VCaP (cell line): ENCODE measurements around the gene RPUSD3.
"Not testable (repeated sequence)": the region's sequence is repeated elsewhere in the genome, so short reads cannot be mapped to it uniquely, and the experiment has no call there.

Experiments used
- H3K27ac ChIP-seq: fragments of 450-650 bp; 2 replicates; pipeline ENCODE4 v1.5.1; 2017
- CTCF ChIP-seq: fragments of 450-650 bp; conservative IDR thresholded peaks from 2 replicates; pipeline ENCODE4 v1.5.1; 2017; ENCODE audit warnings: mild to moderate bottlenecking, moderate library complexity

The RPUSD3 gene

GRCh38 chr3:9875448-9875847, 31.6 kb upstream of the RPUSD3 start:
- H3K27ac ChIP-seq = no peak overlapping the region
- no peak for TF ChIP-seq CTCF

GRCh38 chr3:9872067-9872466, 28.3 kb upstream of the RPUSD3 start:
- not testable (repeated sequence) for H3K27ac ChIP-seq

GRCh38 chr3:9870978-9871377, 27.2 kb upstream of the RPUSD3 start:
- no peak for TF ChIP-seq CTCF
- no peak overlapping the region for H3K27ac ChIP-seq

- no peak overlapping the region for H3K27ac ChIP-seq
- no peak for TF ChIP-seq CTCF
Observed at GRCh38 chr3:9869955-9870354, 26.1 kb upstream of the RPUSD3 start.

GRCh38 chr3:9867106-9867505, 23.3 kb upstream of the RPUSD3 start:
- H3K27ac ChIP-seq = no peak overlapping the region
- TF ChIP-seq CTCF = no peak

- no peak for TF ChIP-seq CTCF
- H3K27ac ChIP-seq = no peak overlapping the region
Observed at GRCh38 chr3:9866639-9867038, 22.8 kb upstream of the RPUSD3 start.

- H3K27ac ChIP-seq = not testable (repeated sequence)
Observed at GRCh38 chr3:9865125-9865637, 21.4 kb upstream of the RPUSD3 start.

GRCh38 chr3:9864200-9864927, 20.6 kb upstream of the RPUSD3 start:
- H3K27ac ChIP-seq = no peak overlapping the region

More at GRCh38 chr3:9864200-9864927, 20.6 kb upstream of the RPUSD3 start:
- no peak for TF ChIP-seq CTCF
